GM12878 (cell line): ENCODE results near the gene RGS19. TPM values are rescaled to one million over a fixed set of nuclear protein-coding genes. Genes with fewer than 3 reads are reported as not detected.

ENCODE experiments used
- ATF2 ChIP-seq: IDR thresholded peaks from 2 replicates; pipeline ENCODE4 v1.6.1; 2012; ENCODE audit warnings: low read length, inconsistent platforms
- BACH1 ChIP-seq: fragments of 450-650 bp; IDR thresholded peaks from 2 replicates; pipeline ENCODE4 v1.6.1; 2017; ENCODE audit warnings: mild to moderate bottlenecking, borderline replicate concordance
- BCL11A ChIP-seq: IDR thresholded peaks from 2 replicates; pipeline ENCODE4 v1.6.1; 2011; ENCODE audit warnings: low read depth, low read length
- BCL3 ChIP-seq: IDR thresholded peaks from 2 replicates; pipeline ENCODE4 v1.6.1; 2011; ENCODE audit warnings: borderline replicate concordance, low read depth, mild to moderate bottlenecking, moderate library complexity, low read length; ENCODE audit not compliant: insufficient read depth, poor library complexity, severe bottlenecking
- CBFB ChIP-seq: IDR thresholded peaks from 2 replicates; pipeline ENCODE4 v1.6.1; 2016; ENCODE audit warnings: antibody characterized with exemption, low read depth
- CHD1 ChIP-seq: IDR thresholded peaks from 2 replicates; pipeline ENCODE4 v1.6.1; 2012; ENCODE audit warnings: low read depth, low read length, improper control_type of control experiment
- EP300 ChIP-seq, 2 experiments: fragments of 150-350 bp in 1 of 2; IDR thresholded peaks; 2 replicates each; pipeline ENCODE4 v1.6.1; 2011 to 2012; ENCODE audit warnings: low read depth in 2 of 2, low read length in 2 of 2, borderline replicate concordance in 1 of 2, improper control_type of control experiment in 1 of 2, inconsistent platforms in 1 of 2; ENCODE audit not compliant: control insufficient read depth in 1 of 2
- HCFC1 ChIP-seq: fragments of 150-350 bp; IDR thresholded peaks from 2 replicates; pipeline ENCODE4 v1.6.1; 2014; ENCODE audit warnings: low read length
- HDAC2 ChIP-seq: fragments of 200-600 bp; sonication (generic); IDR thresholded peaks from 2 replicates; pipeline ENCODE4 v1.6.1; 2017
- HSF1 ChIP-seq: fragments of 150-350 bp; IDR thresholded peaks from 2 replicates; pipeline ENCODE4 v1.6.1; 2014; ENCODE audit warnings: mild to moderate bottlenecking, low read depth, low read length
- NBN ChIP-seq: fragments of 450-650 bp; IDR thresholded peaks from 2 replicates; pipeline ENCODE4 v1.6.1; 2016
- PAX5 ChIP-seq: IDR thresholded peaks from 2 replicates; pipeline ENCODE4 v1.6.1; 2011; ENCODE audit warnings: low read depth, low read length, borderline replicate concordance
- POLR2A ChIP-seq: IDR thresholded peaks from 2 replicates; pipeline ENCODE4 v1.6.1; 2011; ENCODE audit warnings: low read depth, mild to moderate bottlenecking, low read length
- RB1 ChIP-seq: fragments of 450-650 bp; formaldehyde crosslinking; IDR thresholded peaks from 2 replicates; pipeline ENCODE4 v1.6.1; 2017; ENCODE audit warnings: mild to moderate bottlenecking, borderline replicate concordance
- USF2 ChIP-seq: IDR thresholded peaks from 2 replicates; pipeline ENCODE4 v1.6.1; 2011; ENCODE audit warnings: low read depth, low read length, improper control_type of control experiment, borderline replicate concordance
- ZBED1 ChIP-seq: IDR thresholded peaks from 2 replicates; pipeline ENCODE4 v1.6.1; 2016; ENCODE audit warnings: borderline replicate concordance
- polyA plus RNA-seq, 11 experiments: library from polyadenylated mRNA; depleted of rRNA in 4 of 11; unstranded in 6 of 11; stranded (reverse) in 5 of 11; fragments of >200 nt; fragmentation: Nextera tagmentation in 4 of 11; fragmentation: Illumina TruSeq in 1 of 11; extraction: Ambion mirVana in 4 of 11; extraction: Trizol in 1 of 11; gene quantifications; 1 replicate in 1 of 11; 2 replicates in 10 of 11; pipeline versions ENCODE4 v1.2.1 to v1.2.3, GENCODE V29; 2011 to 2016; ENCODE audit warnings: inconsistent platforms in 2 of 11, missing spikeins in 2 of 11, low read depth in 1 of 11
- total RNA-seq, 4 experiments: library from RNA; depleted of rRNA in 3 of 4; stranded (reverse); fragments of >200 nt in 3 of 4; fragmentation: Illumina TruSeq in 1 of 4; extraction: Trizol in 1 of 4; gene quantifications; 2 replicates each; pipeline versions ENCODE4 v1.2.1 to v1.2.3, GENCODE V29; 2013 to 2021

Gene RGS19
- total and polyA plus RNA-seq, 10 of the 15 experiments (the other 5 are each of a cell fraction or from before 2014, with no cell fraction given), result 0.82 to 62.4 (median 39.8) TPM

GRCh38 chr20:64037498-64038213 is 41.7 kb downstream of the RGS19 start (continued):
- TF ChIP-seq BCL3, result peak; percentile 51
- TF ChIP-seq USF2, result no peak
- TF ChIP-seq BCL11A, result no peak
- TF ChIP-seq RB1, result peak; percentile 36; the same call in 1 of the 2 replicates
- no peak for TF ChIP-seq HDAC2
- no peak for TF ChIP-seq ATF2
- TF ChIP-seq HSF1, result no peak
- TF ChIP-seq POLR2A, result peak; percentile 59
- 0 out of 4 replicates have a peak, but pooled peaks of 1 of the 2 experiments have one; percentile 20 for TF ChIP-seq EP300 (IDR thresholded peaks at IDR 0.05; ENCODE audit: borderline replicate concordance in 1 of 2, control insufficient read depth in 1 of 2, low read depth in 2 of 2, low read length in 2 of 2)
- 0 out of 2 replicates have a peak, but pooled peaks have one; percentile 6 for TF ChIP-seq ZBED1
- 0 out of 2 replicates have a peak, but pooled peaks have one; percentile 48 for TF ChIP-seq CBFB
- TF ChIP-seq PAX5, result no peak
- TF ChIP-seq CHD1, result no peak; the same call in 1 of the 2 replicates
- peak; percentile 40; the same call in 1 of the 2 replicates for TF ChIP-seq BACH1
- 0 out of 2 replicates have a peak, but pooled peaks have one; percentile 24 for TF ChIP-seq NBN
- TF ChIP-seq HCFC1, result no peak
